Fibroblast of pulmonary artery (primary cell): Measurements from ENCODE around the gene KLHL40.

ENCODE experiments used
- DNase-seq: peaks from one replicate; pipeline ENCODE4 v3.0.0-alpha.2; 2010; ENCODE audit warnings: low read depth
- H3K4me3 ChIP-seq: replicated peaks from 2 replicates; pipeline ENCODE4 v1.5.1; 2011; ENCODE audit warnings: low read depth, mild to moderate bottlenecking, control low read depth, low read length, moderate library complexity
- TF ChIP-seq, protein P1 (sequence below): IDR thresholded peaks from 2 replicates; pipeline ENCODE4 v1.5.1; 2011; ENCODE audit warnings: mild to moderate bottlenecking, control low read depth, low read length, inconsistent platforms; ENCODE audit errors: missing control alignments

The KLHL40 gene

DNA sequence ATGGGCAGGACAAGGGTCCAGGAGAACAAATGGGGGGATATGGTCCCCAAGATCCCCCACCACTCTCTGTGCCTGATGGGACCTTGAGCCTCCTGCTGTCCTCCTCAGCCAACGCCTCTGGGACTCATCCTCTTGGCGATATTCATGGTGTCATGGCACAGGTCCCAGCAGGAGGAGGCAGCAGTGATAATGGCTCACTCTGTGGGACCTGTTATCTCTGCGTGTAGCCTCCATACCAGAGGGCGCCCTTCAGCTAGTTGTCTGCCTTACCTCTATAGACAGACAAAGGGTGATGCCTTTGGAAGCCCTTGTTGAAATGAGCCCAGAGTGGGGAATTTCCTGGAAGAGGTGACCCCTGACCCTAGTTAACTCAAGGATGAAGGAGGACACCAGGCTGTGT, 24.4 kb upstream of the KLHL40 start:
- TF ChIP-seq, protein P1, sequence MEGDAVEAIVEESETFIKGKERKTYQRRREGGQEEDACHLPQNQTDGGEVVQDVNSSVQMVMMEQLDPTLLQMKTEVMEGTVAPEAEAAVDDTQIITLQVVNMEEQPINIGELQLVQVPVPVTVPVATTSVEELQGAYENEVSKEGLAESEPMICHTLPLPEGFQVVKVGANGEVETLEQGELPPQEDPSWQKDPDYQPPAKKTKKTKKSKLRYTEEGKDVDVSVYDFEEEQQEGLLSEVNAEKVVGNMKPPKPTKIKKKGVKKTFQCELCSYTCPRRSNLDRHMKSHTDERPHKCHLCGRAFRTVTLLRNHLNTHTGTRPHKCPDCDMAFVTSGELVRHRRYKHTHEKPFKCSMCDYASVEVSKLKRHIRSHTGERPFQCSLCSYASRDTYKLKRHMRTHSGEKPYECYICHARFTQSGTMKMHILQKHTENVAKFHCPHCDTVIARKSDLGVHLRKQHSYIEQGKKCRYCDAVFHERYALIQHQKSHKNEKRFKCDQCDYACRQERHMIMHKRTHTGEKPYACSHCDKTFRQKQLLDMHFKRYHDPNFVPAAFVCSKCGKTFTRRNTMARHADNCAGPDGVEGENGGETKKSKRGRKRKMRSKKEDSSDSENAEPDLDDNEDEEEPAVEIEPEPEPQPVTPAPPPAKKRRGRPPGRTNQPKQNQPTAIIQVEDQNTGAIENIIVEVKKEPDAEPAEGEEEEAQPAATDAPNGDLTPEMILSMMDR, result no peak
- H3K4me3 ChIP-seq, result no peak overlapping the region
- no peak for DNase-seq

- H3K4me3 ChIP-seq, result no peak overlapping the region
- DNase-seq, result no peak
- TF ChIP-seq, protein P1, result no peak
Measured at GRCh38 chr3:42661593-42662022, 23.7 kb upstream of the KLHL40 start.

GRCh38 chr3:42662037-42662812, 23.1 kb upstream of the KLHL40 start:
- no peak for DNase-seq
- TF ChIP-seq, protein P1, result no peak
- H3K4me3 ChIP-seq, result no peak overlapping the region

DNA sequence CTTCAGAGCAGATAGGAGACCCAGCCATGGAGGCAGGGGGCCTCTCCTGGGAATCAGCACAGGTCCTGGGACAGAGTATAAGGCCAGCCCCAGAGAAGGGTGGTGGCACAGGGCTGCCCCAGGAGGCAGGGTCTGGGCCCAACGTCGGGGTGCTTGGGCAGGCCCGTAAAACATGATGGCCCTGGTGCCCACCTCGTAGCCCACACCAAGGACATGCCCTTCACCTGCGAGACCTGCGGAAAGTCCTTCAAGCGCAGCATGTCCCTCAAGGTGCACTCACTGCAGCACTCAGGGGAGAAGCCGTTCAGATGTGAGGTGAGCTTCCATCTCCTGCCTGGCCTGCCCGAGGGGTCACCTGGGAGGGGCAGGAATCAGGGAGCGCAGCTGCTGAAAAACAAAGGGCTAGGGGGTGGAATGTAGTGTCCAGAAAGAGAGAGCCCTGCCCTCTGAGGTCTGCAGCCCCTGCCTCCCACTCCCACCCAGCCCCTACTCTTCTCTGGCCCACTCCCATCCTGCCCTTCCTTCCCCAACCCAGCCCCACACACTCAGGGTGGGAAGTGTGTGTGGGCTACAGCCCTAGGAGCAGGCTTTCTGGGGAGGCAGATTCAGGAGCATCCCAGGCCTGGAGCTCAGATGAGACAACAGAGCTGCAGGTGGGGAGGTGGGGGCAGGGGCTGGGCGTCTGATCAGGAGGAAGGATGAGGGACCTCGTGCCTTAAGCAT, 22.4 kb upstream of the KLHL40 start:
- TF ChIP-seq, protein P1, result no peak
- no peak overlapping the region for H3K4me3 ChIP-seq
- no peak for DNase-seq

DNA sequence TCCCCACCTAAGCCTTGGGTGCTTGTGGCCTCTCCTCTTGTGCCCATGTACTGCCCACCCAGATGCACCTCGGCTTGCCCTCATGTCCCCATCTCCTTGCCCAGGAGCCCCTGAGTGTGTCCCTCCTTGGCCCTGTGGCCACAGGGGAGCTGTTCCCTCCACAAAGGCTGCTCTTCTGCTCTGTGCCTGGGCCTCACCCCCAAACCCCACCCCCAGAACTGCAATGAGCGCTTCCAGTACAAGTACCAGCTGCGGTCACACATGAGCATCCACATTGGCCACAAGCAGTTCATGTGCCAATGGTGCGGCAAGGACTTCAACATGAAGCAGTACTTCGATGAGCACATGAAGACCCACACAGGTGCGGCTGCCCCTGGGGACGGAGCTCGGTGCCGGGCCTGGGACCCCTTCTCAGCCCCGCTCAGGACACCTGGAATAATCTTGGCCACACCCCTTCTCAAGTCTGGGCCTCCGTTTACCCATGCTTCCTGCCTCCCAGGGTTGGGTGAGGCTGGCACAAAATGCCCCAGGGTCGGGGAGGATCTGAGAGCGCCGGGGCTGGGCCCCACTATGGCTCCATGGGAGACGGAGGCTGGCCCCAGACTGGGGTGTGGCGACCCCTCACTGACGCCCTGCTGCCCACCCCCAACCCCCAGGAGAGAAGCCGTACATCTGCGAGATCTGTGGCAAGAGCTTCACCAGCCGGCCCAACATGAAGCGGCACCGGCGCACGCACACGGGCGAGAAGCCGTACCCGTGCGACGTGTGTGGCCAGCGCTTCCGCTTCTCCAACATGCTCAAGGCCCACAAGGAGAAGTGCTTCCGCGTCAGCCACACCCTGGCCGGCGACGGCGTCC, 21.5 kb upstream of the KLHL40 start:
- no peak overlapping the region for H3K4me3 ChIP-seq
- no peak for DNase-seq
- TF ChIP-seq, protein P1, result no peak

GRCh38 chr3:42664438-42664803, 20.9 kb upstream of the KLHL40 start:
- TF ChIP-seq, protein P1, result no peak
- no peak overlapping the region for H3K4me3 ChIP-seq
- DNase-seq, result no peak
